ENCODE data around the gene SYMPK.
"Not testable (repeated sequence)": the region's sequence is repeated elsewhere in the genome, so short reads cannot be mapped to it uniquely, and the experiment has no call there.

Gene SYMPK

DNA sequence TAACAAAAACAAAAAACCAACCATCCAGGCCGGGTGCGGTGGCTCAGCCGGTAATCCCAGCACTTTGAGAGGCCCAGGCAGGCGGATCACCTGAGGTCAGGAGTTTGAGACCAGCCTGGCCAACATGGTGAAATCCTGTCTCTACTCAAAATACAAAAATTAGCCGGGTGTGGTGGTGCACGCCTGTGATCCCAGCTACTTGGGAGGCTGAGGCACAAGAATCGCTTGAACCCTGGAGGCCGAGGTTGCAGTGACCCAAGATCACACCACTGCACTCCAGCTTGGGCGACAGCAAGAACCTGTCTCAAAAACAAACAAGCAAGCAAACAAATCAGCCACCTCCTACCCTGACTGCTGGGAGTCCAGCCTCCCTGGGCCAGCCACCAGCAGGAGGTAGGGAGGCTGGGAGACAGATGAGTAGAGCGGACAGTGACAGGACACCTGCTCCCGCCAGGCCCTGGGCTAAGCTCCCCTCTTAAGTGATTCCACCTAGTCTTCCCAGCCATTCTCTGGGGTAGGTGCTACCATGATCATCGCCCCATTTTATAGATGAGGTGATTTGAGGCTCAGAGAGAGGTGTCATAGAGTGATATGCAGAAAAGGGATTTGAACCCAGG, 33.1 kb upstream of the SYMPK start:
- CTCF ChIA-PET, DNase-seq, H3K27me3 Mint-ChIP-seq, H3K9me3 Mint-ChIP-seq, H3K4me3 Mint-ChIP-seq, H3K27ac Mint-ChIP-seq: not testable (repeated sequence)
- Mint-ChIP-seq H3K4me1 (peaks cover 16% of the 10 kb centered on the region), H3K36me3 (peaks cover 33% of the 10 kb centered on the region)

DNA sequence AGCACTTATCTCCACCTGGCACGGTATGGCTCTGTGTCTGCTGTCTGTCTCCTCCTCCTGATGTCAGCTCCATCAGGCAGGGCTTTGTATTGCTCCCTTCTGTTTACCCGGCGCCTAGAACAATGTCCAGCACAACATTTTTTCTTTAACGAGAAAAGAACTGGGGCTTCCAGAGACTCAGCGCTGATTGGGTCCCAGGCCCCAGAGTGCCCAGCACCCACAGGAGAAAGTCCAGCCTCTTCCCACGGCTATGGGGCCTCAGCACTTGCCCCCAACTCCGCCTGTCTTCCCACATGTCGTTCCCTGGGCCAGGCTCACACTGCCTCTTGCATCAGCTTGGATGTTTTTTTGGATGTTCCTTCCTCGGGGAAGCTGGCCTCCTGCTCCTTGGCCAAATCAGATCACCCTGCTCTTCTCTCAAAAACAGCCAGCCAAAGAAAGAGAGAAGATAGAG, 32.6 kb upstream of the SYMPK start:
- Mint-ChIP-seq H3K4me3 (no peak overlapping the region), H3K9me3 (no peaks in the 10 kb centered on the region), H3K4me1 (peaks cover 11% of the 10 kb centered on the region), H3K27me3 (no peaks in the 10 kb centered on the region), H3K27ac (no peak overlapping the region), H3K36me3 (peaks cover 28% of the 10 kb centered on the region)
- no peak for DNase-seq
- CTCF ChIA-PET, result interaction anchor here (1.0 kb wide), 1 partner anchor 12 kb away, joined by 4 read pairs; no protein-coding TSS in a partner anchor

DNA sequence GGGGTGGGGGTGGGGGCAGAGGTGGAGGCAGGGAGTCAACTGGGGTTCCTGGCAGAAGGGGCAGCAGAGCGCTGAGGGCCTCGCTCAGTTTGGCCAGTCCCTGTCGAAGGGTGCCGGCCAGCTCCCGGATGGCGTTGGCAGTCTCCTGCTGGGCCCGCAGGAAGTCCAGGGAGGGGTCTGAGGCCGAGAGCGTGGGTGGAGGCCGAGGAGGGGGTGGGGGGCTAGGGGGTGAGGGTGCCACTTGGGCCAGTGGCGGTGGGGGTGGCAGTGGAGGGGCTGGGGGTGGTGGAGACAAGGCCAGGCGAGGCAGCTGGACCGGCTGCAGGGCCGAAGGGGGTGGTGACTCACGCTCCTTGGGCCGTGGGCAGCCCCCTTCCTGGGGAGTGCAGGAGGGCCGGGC, 27.9 kb upstream of the SYMPK start:
- Mint-ChIP-seq H3K27me3 (no peaks in the 10 kb centered on the region), H3K4me3 (no peak overlapping the region), H3K4me1 (peaks cover 16% of the 10 kb centered on the region), H3K9me3 (no peaks in the 10 kb centered on the region), H3K36me3 (peaks cover 17% of the 10 kb centered on the region), H3K27ac (no peak overlapping the region)
- no peak for DNase-seq
- CTCF ChIA-PET, result no interaction called here

DNA sequence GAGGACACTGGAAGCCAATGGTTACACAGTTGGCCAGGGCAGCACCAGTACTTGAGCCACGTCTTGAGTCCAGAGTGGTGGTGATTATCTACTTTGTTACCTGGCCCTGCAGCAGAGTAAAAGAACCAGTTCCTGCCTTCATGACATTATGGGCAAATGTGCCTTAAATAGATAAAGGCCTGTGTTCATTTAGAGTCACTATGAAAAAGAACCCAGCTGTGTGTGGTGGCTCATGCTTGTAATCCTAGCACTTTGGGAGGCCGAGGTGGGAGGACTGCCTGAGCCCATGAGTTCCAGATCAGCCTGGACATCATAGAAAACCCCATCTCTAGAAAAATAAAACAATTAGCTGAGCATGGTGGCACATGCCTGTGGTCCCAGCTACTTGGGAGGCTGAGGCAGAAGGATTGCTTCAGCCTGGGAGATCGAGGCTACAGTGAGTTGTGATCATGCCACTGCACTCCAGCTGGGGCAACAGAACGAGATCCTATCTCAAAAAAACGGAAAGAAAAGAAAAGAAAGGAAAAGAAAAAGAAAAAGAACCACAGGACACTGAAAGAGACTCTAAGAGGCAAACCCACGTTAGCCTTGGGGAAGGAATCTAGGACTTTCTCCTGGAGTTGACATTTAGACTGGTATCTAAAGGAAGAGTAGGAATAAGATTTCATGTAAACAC, 26.4 kb upstream of the SYMPK start:
- Mint-ChIP-seq H3K9me3 (no peaks in the 10 kb centered on the region), H3K4me3 (no peak overlapping the region), H3K4me1 (peaks cover 21% of the 10 kb centered on the region), H3K27me3 (no peaks in the 10 kb centered on the region), H3K27ac (no peak overlapping the region), H3K36me3 (peaks cover 7% of the 10 kb centered on the region)
- no peak for DNase-seq
- CTCF ChIA-PET, result interaction anchor here (1.3 kb wide), 1 partner anchor 12 kb away, joined by 3 read pairs; no protein-coding TSS in a partner anchor

DNA sequence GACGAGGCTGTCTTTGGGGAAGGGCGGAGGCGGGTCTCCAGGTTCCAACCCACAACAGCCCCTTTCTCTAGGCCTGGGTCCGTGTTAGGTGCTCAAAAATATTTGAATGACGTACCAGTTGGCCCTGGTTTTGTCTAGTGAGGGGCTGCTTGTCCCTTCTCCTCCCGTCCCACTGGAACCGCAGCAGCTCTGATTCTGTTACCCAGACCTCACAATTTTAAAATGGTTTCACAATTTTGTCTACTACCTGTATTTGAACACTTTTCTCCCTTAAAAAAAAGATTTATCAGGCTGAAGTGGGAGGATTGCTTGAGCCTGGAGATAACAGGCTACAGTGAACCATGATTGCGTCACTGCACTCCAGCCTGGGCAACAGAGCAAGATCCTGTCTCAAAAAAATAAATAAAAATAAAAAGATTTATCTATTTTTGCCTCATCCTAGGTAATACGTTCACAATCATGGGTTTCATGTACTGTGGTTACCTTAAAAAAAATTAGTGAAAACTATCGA, 24.3 kb upstream of the SYMPK start:
- peaks cover 10% of the 10 kb centered on the region for H3K36me3 Mint-ChIP-seq
- H3K4me3 Mint-ChIP-seq, result peak overlapping the region; percentile 90
- H3K4me1 Mint-ChIP-seq, result peaks cover 30% of the 10 kb centered on the region
- no peak for DNase-seq
- no peaks in the 10 kb centered on the region for H3K9me3 Mint-ChIP-seq
- CTCF ChIA-PET, result interaction anchor here (0.7 kb wide), 1 partner anchor 7 kb away, joined by 3 read pairs; no protein-coding TSS in a partner anchor
- H3K27ac Mint-ChIP-seq, result peak overlapping the region; percentile 96
- no peaks in the 10 kb centered on the region for H3K27me3 Mint-ChIP-seq

DNA sequence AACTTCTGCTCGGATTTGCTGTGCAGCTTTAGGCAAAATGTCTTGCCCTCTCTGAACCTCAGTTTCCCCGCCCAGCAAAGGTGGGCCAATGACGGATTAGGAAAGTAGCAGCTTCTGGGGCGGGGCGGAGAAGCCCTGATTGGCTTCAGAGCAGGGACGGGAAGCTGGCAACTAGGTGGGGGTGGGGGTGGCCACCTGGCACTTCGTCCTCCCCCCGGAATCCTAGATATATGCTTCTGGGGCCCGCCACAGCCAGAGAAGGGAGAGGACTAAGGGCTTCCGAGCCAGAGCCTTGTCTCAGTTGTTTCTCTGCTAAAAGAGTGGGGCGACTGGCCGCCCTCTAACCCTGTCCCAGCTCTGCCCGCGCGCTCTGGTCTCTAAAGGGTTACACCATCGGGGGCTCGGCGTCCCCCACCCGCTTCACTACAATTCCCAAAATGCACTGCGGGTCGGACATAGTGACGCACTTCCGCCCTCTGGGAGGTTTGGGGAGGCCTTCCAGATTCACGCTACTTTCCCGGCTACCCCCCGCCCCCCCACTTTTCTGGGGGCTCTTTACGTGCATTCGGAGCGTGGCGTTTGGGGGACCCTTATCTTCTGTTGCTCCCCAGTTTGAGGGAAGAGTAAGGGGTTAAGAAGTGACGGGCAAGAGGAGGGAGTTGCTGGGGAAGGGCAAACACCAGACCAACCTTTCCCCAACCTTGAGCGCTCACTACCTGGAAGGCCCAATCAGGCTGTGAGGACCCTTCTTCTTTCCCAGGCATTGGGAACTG, 23.7 kb upstream of the SYMPK start:
- Mint-ChIP-seq H3K27me3 (peaks cover 4% of the 10 kb centered on the region), H3K4me3 (peak overlapping the region; percentile 90), H3K4me1 (peaks cover 34% of the 10 kb centered on the region), H3K36me3 (peaks cover 10% of the 10 kb centered on the region), H3K9me3 (no peaks in the 10 kb centered on the region), H3K27ac (peak overlapping the region; percentile 96)
- CTCF ChIA-PET, result interaction anchor here (0.7 to 5.3 kb wide), 7 partner anchors 8 to 123 kb away, joined by 3 to 58 read pairs (median 5); partner anchors contain the start of genes FOXA3, MYPOP, SIX5 and SYMPK
- DNase-seq, result peak; percentile 97

DNA sequence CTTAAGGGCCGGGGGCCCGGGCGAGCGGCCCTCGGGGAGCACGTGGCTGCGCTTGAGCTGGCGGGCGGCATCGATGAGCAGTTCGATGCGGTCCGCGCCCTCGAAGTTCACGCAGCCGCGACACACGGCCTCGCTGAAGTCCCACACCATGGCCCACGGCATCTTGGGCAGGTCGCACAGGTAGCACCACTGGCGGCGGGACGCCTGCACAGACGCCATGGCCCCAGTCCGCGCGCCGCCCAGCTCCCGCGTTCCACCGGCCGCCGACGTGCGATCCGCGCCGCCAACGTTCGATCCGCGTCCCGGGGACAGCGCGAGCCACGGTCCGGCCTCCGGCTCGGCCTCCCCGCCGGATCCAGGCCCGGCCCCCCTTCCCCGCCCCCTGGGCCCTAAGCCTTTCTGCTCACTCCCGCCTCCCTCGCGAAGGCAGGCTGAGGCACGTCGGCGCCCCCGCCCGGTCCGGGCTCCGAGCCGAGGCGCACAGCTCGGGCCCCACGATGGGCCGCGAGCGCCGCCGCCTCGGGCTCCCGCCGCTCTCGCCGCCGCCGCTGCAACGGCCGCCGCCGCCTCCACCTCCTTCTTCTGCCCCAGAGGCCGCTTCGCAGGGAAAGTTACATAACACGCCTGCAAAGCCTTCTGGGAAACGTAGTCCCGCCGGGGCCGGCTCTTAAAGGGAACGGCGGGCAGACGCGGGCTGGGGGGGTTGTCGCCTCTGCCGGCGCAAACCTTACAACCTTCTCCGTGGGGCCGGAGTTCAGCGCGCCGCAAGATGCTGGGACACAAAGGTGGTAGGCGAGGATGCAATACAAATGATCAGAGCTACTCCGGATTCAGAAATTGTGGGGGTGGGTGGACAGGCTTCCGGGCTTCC, 22.8 kb upstream of the SYMPK start, which contains the start of gene IRF2BP1:
Gene IRF2BP1 (minus strand): TSS at position 586 of the 871 bp plus-strand sequence. CDS start 367 bp downstream, at position 219.
- peak within 1 kb of the TSS; percentile 96 for H3K27ac Mint-ChIP-seq
- no peaks in the 10 kb centered on the region for H3K9me3 Mint-ChIP-seq
- H3K4me1 Mint-ChIP-seq, result peaks cover 40% of the 10 kb centered on the region
- H3K36me3 Mint-ChIP-seq, result peaks cover 10% of the 10 kb centered on the region
- H3K27me3 Mint-ChIP-seq, result peaks cover 12% of the 10 kb centered on the region
- CTCF ChIA-PET, result interaction anchor here (1.1 to 5.3 kb wide), 7 partner anchors 15 to 124 kb away, joined by 3 to 58 read pairs (median 5); partner anchors contain the start of genes FOXA3, MYPOP, SIX5 and SYMPK
- peak; percentile 94 for DNase-seq
- peak within 1 kb of the TSS; percentile 90 for H3K4me3 Mint-ChIP-seq

DNA sequence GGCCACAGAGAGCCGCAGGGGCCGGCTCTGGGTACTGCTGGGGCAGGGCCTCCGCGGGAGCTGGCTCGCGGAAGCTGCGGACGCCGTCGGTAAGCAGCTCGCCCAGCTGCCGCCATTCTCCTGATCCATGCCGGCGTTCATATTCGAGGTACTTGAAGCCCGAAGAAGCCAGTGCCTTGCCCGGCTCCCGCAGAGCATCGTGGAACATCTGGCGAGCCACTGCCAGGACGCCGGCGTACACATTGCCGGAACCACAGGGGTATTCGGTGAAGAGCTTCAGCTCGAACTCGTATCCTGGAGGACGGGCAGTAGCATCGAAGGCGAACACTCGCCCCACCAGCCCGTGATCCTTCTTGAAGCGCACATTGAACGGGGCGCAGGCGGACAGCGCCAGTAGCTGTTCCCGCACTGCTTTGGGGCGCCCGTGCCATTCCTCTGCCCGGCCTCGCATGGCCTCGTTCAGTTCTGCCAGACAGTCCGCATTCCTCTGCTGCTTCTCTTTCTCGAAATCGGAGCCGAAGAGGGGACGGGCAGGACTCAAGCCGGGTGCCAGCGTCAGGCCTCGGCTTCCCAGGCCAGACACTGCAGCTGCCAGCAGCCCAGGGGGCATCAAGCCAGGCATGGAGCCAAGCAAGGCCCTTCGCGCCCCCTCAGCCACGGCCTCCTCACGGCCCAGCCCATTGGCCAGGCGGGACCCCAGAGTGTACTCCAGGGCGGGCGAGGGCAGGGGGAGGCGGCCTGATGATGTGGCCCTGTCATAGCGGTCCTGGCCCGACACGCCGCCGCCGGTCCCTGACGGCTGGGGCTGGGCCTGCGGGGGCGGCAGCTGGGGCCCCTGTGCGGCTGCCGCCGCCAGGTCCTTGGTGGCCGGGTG, 22.0 kb upstream of the SYMPK start:
- peak; percentile 40 for DNase-seq
- Mint-ChIP-seq H3K27ac (no peak overlapping the region), H3K4me3 (peak overlapping the region; percentile 56), H3K27me3 (peaks cover 14% of the 10 kb centered on the region), H3K4me1 (peaks cover 40% of the 10 kb centered on the region), H3K9me3 (no peaks in the 10 kb centered on the region), H3K36me3 (peaks cover 6% of the 10 kb centered on the region)
- CTCF ChIA-PET, result interaction anchor here (1.1 to 5.3 kb wide), 6 partner anchors 16 to 125 kb away, joined by 3 to 58 read pairs (median 5); partner anchors contain the start of genes FOXA3, SIX5 and SYMPK

DNA sequence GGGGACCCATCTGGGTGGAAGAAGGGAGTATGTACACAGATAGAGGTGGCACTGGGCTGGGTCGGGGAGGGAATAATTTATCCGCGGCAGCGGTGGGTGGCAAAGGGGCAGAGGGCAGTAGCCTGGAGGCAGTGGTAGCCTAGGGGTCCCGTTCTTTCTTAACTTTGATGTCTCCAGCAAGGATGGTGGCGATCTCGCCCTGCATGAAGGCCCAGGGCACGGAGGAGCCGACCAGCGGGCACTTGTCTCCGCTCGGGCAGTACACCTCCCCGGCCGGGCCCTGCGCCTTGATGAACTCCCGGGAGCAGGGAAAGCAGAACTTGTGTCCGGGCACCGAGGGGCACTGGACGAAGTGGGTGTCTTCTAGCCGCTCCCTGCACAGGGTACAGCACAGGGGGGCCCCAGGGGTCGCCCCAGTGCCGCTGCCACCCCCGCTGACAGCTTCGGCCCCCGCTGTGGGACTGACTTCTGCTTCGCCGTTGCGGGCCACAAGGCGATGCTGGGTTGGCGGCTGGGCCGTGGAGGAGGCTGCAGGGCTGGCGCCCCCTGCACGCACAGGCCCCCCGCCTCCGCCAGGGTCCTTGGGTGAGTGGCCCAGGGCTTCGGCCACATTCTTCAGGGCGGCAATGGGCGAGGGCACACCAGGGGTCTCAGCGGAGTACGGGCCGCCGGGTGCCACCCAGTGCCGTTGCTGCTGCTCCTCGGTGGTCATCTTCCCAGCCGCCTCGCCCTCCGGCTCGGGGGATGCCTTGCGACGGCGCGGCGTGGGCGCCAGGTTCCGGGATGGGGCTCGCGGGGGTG, 21.1 kb upstream of the SYMPK start:
- no peak for DNase-seq
- Mint-ChIP-seq H3K4me1 (peaks cover 40% of the 10 kb centered on the region), H3K36me3 (peaks cover 4% of the 10 kb centered on the region), H3K27me3 (peaks cover 14% of the 10 kb centered on the region), H3K9me3 (no peaks in the 10 kb centered on the region), H3K27ac (peak overlapping the region; percentile 65), H3K4me3 (peak overlapping the region; percentile 65)
- CTCF ChIA-PET, result interaction anchor here (1.1 to 5.3 kb wide), 3 partner anchors 17 to 114 kb away, joined by 3 to 58 read pairs (median 22); partner anchors contain the start of genes FOXA3, SIX5 and SYMPK

DNA sequence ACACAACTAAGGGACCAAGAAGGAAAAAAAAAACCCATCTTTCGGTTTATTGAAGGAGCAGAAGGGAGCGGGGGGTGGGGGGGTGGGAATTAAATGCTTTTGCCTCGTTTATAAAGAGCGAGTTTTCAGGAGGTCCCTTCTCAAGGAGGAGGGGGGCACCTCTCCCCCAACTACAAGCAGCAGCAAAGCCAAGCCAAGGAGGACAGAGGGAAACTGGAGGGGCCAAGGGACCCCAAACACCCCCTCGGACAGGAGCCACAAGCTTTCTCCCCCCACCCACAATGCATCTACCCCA, 20.6 kb upstream of the SYMPK start:
- H3K4me1 Mint-ChIP-seq, result peaks cover 41% of the 10 kb centered on the region

DNA sequence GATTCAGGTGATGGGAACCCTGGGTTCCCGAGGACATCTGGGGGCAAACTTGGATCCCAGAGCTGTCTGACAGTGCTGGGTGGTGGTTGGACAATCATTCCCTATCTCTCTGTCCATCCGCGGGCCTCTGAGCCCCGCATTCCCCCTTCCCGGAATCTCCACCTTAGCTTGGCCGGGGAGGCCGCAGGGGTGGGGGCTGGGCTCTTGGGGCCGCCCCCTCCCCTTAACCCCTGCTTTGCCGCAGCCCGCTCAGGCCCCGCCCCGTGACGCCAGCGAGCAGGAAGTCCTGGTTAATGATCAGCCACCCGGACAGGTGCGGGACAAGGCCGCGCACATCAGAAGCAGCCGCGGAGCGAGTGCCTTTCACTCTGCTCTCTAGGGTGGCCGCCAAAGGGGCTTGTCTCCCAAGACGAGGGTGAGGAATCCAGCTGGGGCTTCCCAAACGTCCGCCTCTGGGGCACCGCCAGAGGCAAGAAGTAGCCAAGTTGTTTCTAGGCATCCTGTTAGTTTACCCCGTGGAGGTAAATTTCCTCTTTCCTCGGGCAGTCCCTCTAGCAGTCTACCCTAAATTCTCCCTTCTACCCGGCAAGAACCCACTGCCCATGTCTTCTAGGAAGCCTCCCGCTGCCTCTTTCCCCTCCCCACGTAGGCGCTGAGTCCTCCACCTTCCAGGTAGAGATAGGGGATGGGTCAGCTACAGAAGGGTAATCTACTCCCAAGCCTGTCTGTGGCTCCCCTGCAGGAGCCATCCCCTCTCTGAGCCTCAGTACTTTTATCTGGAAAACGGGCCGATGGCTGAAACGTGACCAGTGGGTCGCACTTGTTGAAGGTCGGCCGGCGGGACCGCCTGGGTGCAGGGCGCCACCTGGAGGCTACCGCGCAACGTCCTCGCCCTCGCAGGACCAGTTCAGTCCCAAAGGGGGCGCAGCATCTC, 20.0 kb upstream of the SYMPK start:
- CTCF ChIA-PET, result interaction anchor here (1.1 to 5.3 kb wide), 8 partner anchors 12 to 135 kb away, joined by 4 to 58 read pairs (median 9); partner anchors contain the start of genes FOXA3, MYPOP, SIX5 and SYMPK
- peak; percentile 89 for DNase-seq
- Mint-ChIP-seq H3K27ac (peak overlapping the region; percentile 43), H3K36me3 (peaks cover 4% of the 10 kb centered on the region), H3K9me3 (no peaks in the 10 kb centered on the region), H3K27me3 (peaks cover 20% of the 10 kb centered on the region), H3K4me3 (peak overlapping the region; percentile 65), H3K4me1 (peaks cover 44% of the 10 kb centered on the region)

More for the DNA sequence above, 20.6 kb upstream of the SYMPK start:
- Mint-ChIP-seq H3K36me3 (peaks cover 4% of the 10 kb centered on the region), H3K27me3 (peaks cover 17% of the 10 kb centered on the region), H3K27ac (peak overlapping the region; percentile 43), H3K9me3 (no peaks in the 10 kb centered on the region), H3K4me3 (peak overlapping the region; percentile 65)
- DNase-seq, result no peak
- CTCF ChIA-PET, result interaction anchor here (1.1 to 5.3 kb wide), 4 partner anchors 17 to 114 kb away, joined by 3 to 58 read pairs (median 14); partner anchors contain the start of genes FOXA3, SIX5 and SYMPK

Data from activated naive CD4-positive, alpha-beta T cell treated with anti-CD3 and anti-CD28 coated beads, Interleukin-2, amount 10 ng/mL, durations not matched to agents 7 days and 5 days (primary cell).